HG03064 (cell line): ENCODE results near the gene NDUFA11.

Source experiments
- ATAC-seq: cut with Tn5 transposase; IDR thresholded peaks from one replicate; pipeline ENCODE4 v1.9.1; 2021; ENCODE audit warnings: low read depth; ENCODE audit not compliant: unreplicated experiment

The NDUFA11 gene

DNA sequence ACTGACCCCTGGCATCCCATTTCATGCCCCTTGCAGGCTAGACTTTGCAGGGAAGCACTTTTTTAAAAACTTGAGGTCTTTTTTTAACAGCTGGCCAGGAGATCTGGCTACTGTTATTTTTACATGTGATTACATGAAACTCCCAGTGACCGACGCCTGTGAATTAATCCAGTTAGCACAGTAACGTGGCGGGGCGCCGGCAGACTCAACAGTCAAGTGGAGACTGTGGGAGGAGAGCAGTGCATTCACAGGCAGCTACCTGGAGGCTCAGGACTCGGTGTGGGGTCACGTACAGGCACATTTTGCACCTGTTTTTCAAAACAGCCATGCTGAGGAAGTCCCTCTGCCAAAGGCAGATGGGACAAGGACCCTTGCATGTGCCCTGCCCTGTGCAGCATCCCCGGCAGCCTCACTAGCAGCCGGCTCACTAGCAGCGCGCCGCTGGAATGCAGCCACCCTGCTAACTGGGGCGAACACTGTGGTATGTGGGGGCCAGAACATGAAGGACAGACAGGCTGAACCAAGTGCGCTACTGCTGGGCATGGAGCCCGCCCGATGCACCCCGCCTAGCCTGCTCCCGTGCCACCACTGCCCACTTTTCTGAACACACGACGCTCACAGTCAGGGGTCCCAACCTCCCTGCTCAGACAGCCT, 29.1 kb upstream of the NDUFA11 start:
- ATAC-seq, result no peak

DNA sequence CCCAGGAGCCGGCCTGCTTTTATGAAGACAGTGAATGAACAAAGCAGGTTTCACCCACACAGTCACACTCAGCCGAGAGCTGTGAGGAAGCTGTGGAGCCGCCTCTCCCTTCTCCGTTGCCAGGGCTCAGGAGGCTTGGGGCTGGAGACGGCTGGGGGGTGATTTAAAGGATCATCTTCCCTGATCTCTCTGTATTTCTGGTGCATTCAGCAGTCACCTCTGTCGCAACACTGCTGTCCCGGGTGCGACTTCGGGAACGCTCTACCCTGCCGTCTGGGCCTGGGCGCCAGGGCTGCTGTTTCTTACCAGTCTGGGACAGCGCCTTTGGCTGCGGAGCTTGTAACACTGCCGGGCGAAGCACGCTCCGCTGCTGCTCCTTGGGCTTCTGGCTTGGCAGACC, 28.6 kb upstream of the NDUFA11 start:
- no peak for ATAC-seq

GRCh38 chr19:5931251-5931650, 27.7 kb upstream of the NDUFA11 start:
- ATAC-seq, result no peak

DNA sequence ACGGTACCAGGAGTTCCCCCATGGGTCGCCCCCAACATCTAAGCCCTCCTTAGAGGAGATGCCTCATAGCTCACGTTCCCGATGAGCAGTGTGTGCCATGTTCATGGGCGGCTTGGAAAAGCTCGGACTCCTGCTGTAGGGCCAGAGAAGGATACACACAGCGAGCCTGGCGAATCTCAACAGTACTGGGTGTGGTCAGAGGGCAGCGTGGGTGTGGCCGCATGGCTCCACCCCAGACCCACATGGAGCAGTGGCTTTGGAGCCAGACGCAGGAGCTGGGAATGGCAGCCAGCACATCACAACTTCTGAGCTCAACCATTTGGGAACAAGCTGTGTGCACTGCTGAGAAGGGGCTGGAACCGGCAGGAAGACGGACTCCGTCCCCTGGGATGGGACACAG, 26.0 kb upstream of the NDUFA11 start:
- no peak for ATAC-seq

- ATAC-seq, result no peak
These were observed 25.6 kb upstream of the NDUFA11 start for GRCh38 chr19:5929179-5929578.

- no peak for ATAC-seq
These were observed 23.8 kb upstream of the NDUFA11 start for GRCh38 chr19:5927441-5927821.

- no peak for ATAC-seq
These were observed 23.3 kb upstream of the NDUFA11 start for GRCh38 chr19:5926641-5927440.

DNA sequence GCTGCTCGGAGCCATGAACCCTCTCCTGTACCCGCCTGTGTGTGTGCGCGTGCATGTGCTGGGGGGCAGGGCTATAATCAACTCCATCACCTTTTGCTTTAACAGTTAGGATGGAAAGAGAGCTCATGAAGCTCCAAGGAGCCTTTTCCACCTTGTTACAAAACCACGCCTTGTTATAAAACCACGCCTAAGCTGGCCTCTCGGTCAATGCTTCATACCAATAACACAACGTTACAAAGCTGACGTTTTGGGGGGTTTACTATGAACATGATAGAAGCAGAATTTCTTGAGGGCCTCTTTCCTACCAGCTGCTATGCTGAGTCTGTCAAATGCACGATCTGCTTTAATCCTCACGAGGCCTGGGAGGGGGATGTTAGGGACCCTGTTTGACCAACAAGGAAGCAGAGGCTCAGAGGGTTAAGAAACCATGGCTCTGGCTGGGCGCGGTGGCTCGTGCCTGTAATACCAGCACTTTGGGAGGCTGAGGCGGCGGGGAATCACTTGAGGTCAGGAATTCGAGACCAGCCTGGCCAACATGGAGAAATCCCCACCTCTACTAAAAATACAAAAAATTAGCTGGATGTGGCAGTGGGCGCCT, 22.3 kb upstream of the NDUFA11 start:
- no peak for ATAC-seq

DNA sequence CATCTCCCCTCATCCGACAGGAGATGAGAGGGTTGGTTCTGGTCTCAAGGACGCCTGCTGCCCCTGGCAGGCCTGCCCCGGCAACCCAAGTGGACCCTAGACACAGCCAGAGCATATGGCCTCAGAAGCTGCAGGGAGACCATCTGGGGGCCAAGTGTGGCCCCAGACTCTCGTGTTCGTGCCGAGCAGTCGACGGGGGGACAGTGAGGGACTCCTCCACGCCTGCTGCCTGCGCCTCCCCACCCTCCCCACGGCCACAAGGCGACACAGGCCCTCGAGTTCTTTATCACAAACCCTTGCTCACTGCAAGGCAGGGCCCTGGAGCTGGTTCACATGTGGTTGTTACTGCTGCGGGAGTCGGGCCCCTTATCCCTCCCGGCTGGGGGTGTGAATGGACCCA, 19.8 kb upstream of the NDUFA11 start:
- no peak for ATAC-seq

DNA sequence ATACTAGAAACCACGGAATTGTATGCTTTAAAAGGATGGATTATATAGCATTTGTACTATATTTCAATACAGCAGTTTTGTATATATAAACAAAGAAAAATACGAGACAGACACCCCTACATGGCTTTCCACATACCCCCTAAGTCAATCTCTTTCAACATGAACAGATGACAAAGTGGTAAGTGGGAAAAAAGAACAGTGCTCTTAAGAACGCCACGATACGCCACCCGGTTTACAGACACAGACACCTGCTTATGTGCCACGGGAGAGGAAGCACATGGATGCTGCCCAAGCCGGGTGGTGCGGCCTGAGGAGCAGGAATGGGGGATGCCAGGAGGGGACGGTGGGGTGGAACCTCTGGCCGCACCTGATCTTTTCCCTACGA, 18.6 kb upstream of the NDUFA11 start:
- no peak for ATAC-seq

DNA sequence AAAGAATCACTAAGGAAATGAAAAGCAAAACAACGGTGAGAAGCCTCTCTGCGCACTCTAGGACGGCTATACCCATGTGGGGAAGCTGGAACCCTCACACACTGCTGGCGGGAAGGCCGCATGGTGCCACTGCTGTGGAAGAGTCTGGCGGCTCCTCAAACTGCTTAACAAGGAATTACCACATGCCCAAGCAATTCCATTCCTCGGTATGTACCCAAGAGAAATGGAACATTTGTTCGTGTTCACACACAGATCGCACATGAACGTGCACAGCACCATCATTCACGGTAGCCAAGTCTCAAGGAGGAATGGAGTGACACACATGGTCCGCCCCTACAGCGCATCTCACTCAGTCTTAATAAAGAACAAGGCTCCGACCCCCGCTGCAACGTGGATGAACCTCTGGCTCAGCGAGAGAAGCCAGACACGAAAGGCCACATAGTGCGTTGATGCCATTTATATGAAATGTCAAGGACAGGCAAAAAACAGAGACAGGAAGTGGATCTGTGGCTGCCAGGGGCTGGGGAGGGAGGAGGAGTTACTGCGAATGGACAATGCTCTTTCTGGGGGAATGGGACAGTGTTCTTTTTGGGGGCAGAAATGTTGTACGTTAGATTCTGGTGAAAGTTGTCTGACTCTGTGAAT, 18.0 kb upstream of the NDUFA11 start:
- ATAC-seq, result no peak

GRCh38 chr19:5918463-5919079, 15.0 kb upstream of the NDUFA11 start:
- ATAC-seq, result no peak

GRCh38 chr19:5917431-5918107, 14.0 kb upstream of the NDUFA11 start:
- no peak for ATAC-seq

DNA sequence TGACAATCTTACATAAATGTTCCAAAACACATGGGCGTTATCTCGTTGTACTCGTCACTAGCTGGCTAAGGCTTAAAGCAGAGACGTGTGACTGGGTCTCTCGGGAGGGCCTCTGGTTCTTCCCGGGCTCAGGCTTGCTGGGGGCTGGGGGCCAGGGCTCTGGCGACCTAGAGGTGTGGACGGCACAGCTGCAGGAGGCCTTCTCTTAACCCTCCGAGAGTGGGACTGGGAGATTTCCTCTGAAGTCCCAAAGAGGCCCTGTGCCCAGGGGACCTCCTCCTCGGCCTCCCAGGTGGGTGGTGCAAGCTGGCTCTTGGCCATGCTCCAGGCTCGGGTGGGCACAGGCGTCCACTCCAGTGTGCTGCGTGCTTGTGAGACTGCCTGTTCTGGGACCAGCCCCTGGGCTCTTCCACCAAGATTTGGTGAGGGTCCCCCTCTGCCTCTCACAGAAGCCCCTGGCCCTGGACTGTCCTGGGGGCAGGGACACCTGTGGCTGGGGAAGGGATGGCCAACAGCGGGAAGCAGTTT, 12.7 kb upstream of the NDUFA11 start:
- ATAC-seq, result no peak

DNA sequence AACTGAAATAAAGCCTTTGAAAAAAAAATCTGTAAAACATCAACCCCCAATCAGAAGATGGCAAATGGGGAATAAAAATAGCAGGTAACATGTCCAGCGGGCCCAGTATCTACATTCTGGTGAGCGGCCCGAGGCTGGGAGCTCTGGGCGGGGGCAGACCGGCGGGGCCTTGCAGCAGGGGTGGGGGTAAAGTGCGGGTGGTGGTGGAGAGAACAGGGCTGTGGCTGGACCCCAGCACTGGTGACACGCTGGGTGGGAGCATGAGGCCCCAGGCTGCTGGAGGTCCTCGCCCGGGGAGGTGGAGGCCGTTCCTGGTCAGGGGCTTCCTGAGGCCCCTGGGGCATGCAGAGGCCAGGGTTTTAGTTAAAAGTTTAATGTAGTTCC, 12.2 kb upstream of the NDUFA11 start:
- no peak for ATAC-seq

DNA sequence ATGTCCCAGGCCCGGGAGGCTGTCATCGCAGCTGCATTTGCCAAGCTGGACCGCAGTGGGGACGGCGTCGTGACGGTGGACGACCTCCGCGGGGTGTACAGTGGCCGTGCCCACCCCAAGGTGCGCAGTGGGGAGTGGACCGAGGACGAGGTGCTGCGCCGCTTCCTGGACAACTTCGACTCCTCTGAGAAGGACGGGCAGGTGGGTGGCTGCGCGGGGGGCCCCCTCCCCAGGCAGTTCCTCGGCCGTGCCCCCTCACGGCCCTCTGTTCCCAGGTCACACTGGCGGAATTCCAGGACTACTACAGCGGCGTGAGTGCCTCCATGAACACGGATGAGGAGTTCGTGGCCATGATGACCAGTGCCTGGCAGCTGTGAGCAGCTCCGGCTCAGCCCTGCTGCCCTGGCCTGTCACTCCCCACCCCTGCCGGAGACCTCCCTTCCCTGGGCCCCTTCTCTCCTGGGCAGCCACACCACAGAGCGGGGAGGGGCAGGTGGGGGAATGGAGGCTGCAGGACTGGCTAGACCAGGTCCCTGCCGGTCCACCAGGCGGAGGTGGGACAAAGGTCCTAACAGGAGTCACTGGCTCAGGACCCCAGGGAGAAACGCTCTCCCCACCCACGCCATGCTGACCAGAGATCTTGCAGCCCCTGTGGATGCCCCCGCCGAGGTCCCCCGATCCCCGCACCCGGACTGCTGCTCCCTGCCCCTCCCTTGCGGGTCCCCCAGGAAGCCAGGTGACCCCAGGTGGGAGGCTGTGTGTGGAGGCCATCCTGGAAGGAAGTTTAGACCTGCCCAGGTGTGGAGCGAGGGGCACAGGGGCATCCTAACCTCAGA, 11.6 kb upstream of the NDUFA11 start:
- ATAC-seq, result no peak

DNA sequence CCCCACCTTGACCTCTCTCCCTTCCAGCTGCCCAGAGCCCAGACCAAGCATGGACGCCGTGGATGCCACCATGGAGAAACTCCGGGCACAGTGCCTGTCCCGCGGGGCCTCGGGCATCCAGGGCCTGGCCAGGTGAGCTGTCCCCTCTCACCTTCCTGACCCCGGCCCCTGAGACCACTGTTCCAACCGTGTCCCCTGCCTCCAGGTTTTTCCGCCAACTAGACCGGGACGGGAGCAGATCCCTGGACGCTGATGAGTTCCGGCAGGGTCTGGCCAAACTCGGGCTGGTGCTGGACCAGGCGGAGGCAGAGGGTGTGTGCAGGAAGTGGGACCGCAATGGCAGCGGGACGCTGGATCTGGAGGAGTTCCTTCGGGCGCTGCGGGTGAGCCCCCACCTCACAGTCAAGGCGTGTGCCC, 10.8 kb upstream of the NDUFA11 start:
- no peak for ATAC-seq

- ATAC-seq, result no peak
These were observed 10.3 kb upstream of the NDUFA11 start, which contains the start of gene CAPS for GRCh38 chr19:5913739-5914357. CAPS (plus strand) TSS chr19:5914254; CDS start chr19:5914407, 153 bp downstream.

DNA sequence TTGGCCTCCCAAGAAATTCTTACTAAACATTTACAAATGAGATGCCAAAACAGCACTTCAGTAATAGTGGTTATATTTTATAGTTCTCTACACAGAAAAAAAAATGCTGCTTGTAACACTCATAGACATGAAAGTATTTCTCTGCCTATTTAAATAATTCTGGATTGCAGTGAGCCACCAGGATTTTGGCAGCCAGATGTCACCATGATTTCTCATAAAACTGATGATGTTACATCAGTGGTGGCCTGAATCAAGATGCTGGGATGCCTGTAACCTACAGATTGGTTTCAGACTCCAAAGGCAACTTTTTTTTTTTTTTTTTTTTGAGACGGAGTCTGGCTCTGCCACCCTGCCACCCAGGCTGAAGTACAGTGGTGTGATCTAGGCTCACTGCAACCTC, 7.8 kb upstream of the NDUFA11 start:
- ATAC-seq, result no peak
